ENCODE results near the gene ZNF536.

Gene ZNF536

GRCh38 chr19:30371960-30372824 lies at the start of gene ZNF536:
Gene ZNF536, plus strand, starts transcription at chr19:30372384. Its CDS starts 71,179 bp downstream, at chr19:30443563.
- no peak for DNase-seq (ENCODE audit: low read depth)

- DNase-seq (ENCODE audit: low read depth) = no peak
These were observed 49.4 kb upstream of the ZNF536 start for GRCh38 chr19:30322641-30323320.

- DNase-seq (ENCODE audit: low read depth) = no peak
These were observed 48.3 kb upstream of the ZNF536 start for GRCh38 chr19:30323904-30324303.

- no peak for DNase-seq (ENCODE audit: low read depth)
These were observed 47.2 kb upstream of the ZNF536 start for GRCh38 chr19:30324982-30325381.

- DNase-seq (ENCODE audit: low read depth) = no peak
These were observed 46.4 kb upstream of the ZNF536 start for GRCh38 chr19:30325676-30326392.

- no peak for DNase-seq (ENCODE audit: low read depth)
These were observed 45.8 kb upstream of the ZNF536 start for GRCh38 chr19:30326393-30326710.

- no peak for DNase-seq (ENCODE audit: low read depth)
These were observed 44.9 kb upstream of the ZNF536 start for GRCh38 chr19:30327331-30327730.

GRCh38 chr19:30328096-30328495 lies 44.1 kb upstream of the ZNF536 start:
- DNase-seq (ENCODE audit: low read depth) = no peak

- no peak for DNase-seq (ENCODE audit: low read depth)
These were observed 41.9 kb upstream of the ZNF536 start for GRCh38 chr19:30330266-30330665.

- DNase-seq (ENCODE audit: low read depth) = no peak
These were observed 39.5 kb upstream of the ZNF536 start for GRCh38 chr19:30332445-30333234.

- DNase-seq (ENCODE audit: low read depth) = no peak
These were observed 38.7 kb upstream of the ZNF536 start for GRCh38 chr19:30333291-30334065.

GRCh38 chr19:30334841-30335240 lies 37.3 kb upstream of the ZNF536 start:
- no peak for DNase-seq (ENCODE audit: low read depth)

- DNase-seq (ENCODE audit: low read depth) = no peak
These were observed 36.8 kb upstream of the ZNF536 start for GRCh38 chr19:30335306-30335886.

GRCh38 chr19:30336290-30336689 lies 35.9 kb upstream of the ZNF536 start:
- no peak for DNase-seq (ENCODE audit: low read depth)

GRCh38 chr19:30338041-30338456 lies 34.1 kb upstream of the ZNF536 start:
- DNase-seq (ENCODE audit: low read depth) = no peak

- DNase-seq (ENCODE audit: low read depth) = no peak
These were observed 33.1 kb upstream of the ZNF536 start for GRCh38 chr19:30338878-30339623.

- no peak for DNase-seq (ENCODE audit: low read depth)
These were observed 32.3 kb upstream of the ZNF536 start for GRCh38 chr19:30339624-30340525.

- DNase-seq (ENCODE audit: low read depth) = no peak
These were observed 31.2 kb upstream of the ZNF536 start for GRCh38 chr19:30340771-30341561.
